Measurements from ENCODE around the gene FAP. TPM values are rescaled to one million over a fixed set of nuclear protein-coding genes. Genes with fewer than 3 reads are reported as not detected.

The FAP gene
- total RNA-seq, 4 donors from 2014 or later = 2.1 to 16.7 (median 8.9) TPM

DNA sequence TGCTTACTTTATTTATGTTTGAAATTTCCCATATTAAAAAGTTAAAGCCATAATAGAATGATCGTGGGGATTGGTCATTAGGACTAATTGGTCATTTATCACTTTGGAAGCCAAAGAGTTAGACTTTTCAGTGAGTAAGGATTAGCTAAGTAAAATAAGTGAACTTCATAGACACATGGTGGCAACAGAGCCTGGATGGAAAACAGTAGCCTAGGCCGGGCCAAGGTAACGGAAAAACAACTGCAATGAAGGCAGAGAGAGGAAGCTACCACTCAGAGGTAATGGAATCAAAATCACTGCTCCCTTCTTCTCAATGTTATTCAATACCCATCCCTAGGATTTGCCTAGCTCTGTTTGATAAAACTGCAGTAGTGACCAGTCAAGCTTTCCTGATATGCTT lies 87.1 kb downstream of the FAP start:
- intact Hi-C loops (cut with DNase I) = no loop called here
- TF ChIP-seq POLR2A (IDR thresholded peaks at IDR 0.05) = no peak
- TF ChIP-seq, protein P1, sequence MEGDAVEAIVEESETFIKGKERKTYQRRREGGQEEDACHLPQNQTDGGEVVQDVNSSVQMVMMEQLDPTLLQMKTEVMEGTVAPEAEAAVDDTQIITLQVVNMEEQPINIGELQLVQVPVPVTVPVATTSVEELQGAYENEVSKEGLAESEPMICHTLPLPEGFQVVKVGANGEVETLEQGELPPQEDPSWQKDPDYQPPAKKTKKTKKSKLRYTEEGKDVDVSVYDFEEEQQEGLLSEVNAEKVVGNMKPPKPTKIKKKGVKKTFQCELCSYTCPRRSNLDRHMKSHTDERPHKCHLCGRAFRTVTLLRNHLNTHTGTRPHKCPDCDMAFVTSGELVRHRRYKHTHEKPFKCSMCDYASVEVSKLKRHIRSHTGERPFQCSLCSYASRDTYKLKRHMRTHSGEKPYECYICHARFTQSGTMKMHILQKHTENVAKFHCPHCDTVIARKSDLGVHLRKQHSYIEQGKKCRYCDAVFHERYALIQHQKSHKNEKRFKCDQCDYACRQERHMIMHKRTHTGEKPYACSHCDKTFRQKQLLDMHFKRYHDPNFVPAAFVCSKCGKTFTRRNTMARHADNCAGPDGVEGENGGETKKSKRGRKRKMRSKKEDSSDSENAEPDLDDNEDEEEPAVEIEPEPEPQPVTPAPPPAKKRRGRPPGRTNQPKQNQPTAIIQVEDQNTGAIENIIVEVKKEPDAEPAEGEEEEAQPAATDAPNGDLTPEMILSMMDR (IDR thresholded peaks at IDR 0.05) = no peak
- Histone ChIP-seq H3K4me1 (no peaks in the 10 kb centered on the region), H3K36me3 (no peaks in the 10 kb centered on the region), H3K27ac (no peak overlapping the region), H3K9me3 (no peaks in the 10 kb centered on the region), H3K4me3 (replicated peaks in 1 of 3) (no peak overlapping the region), H3K27me3 (no peaks in the 10 kb centered on the region)
- DNase-seq = no peak
- WGBS, 2 donors = 76 to 87% methylated on average over 3 of the region's 3 CpGs

DNA sequence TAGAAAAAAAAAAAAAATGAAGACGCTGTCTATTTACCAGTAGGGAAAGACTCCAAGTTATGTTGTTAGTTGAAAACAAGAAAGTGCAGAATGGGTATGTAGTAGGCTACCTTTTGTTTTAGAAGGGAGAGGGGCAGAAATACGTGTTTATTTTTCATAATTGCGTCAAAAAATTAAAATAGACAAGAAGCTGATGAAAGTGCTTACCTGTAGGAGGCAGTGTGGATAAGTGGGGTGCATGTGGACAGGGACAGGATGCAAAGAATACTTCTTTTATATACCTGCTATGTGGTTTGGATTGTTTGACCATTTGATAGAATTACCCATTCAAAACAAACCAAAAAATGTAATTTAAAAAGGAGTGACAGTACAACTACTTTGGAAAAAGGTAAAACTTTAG lies 88.2 kb downstream of the FAP start:
- Histone ChIP-seq H3K9me3 (no peaks in the 10 kb centered on the region), H3K4me3 (replicated peaks in 1 of 3) (no peak overlapping the region), H3K27me3 (no peaks in the 10 kb centered on the region), H3K36me3 (no peaks in the 10 kb centered on the region), H3K27ac (no peak overlapping the region), H3K4me1 (no peaks in the 10 kb centered on the region)
- TF ChIP-seq POLR2A (IDR thresholded peaks at IDR 0.05) = no peak
- TF ChIP-seq, protein P1 (IDR thresholded peaks at IDR 0.05) = no peak
- intact Hi-C loops (cut with DNase I) = no loop called here
- DNase-seq = no peak
- 80% methylated on average over 3 of the region's 3 CpGs for WGBS, 2 donors

GRCh38 chr2:162153608-162154224 lies 89.5 kb downstream of the FAP start:
- WGBS, 2 donors = 3 to 9% methylated on average over 5 of the region's 5 CpGs
- Histone ChIP-seq H3K4me1 (no peaks in the 10 kb centered on the region), H3K27ac (no peak overlapping the region), H3K4me3 (replicated peaks in 1 of 3) (no peak overlapping the region), H3K36me3 (no peaks in the 10 kb centered on the region), H3K27me3 (no peaks in the 10 kb centered on the region), H3K9me3 (no peaks in the 10 kb centered on the region)
- TF ChIP-seq POLR2A (IDR thresholded peaks at IDR 0.05) = no peak
- TF ChIP-seq, protein P1 (IDR thresholded peaks at IDR 0.05) = peak in 1 of 6 experiments; percentile 36
- peak; percentile 42 to 50 for DNase-seq
- intact Hi-C loops (cut with DNase I) = no loop called here

GRCh38 chr2:162152147-162152546 lies 91.1 kb downstream of the FAP start, which contains the start of gene GCG:
Gene GCG, minus strand, starts transcription at chr2:162152247. Its CDS starts 3,069 bp downstream, at chr2:162149178.
- Histone ChIP-seq H3K4me3 (replicated peaks in 1 of 3) (no peak within 1 kb of the TSS), H3K27ac (no peak within 1 kb of the TSS), H3K4me1 (no peaks in the 10 kb centered on the region), H3K27me3 (no peaks in the 10 kb centered on the region), H3K9me3 (no peaks in the 10 kb centered on the region), H3K36me3 (no peaks in the 10 kb centered on the region)
- TF ChIP-seq, protein P1 (IDR thresholded peaks at IDR 0.05) = no peak
- no peak for TF ChIP-seq POLR2A (IDR thresholded peaks at IDR 0.05)
- WGBS, 2 donors = 88 to 90% methylated on average over 3 of the region's 3 CpGs
- DNase-seq = no peak
- intact Hi-C loops (cut with DNase I) = no loop called here

DNA sequence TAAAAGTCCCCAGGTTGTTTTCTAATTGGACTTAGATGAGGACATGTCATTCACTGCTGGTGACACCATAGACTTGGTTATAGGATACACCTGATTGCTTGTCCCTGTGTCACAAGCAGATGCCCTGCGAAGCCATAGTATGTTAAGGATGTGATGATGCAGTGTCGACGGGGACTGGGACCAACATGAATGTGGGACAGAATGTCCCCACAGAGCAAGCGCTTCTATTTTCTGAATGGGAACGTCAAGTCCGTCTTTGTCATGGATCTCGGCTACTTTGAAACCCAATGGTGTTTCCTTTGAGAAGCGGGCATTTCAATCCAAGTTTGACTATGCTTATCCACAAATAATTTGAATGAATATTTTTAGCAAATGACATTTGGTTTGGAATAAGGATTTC lies 93.3 kb downstream of the FAP start:
- Histone ChIP-seq H3K9me3 (no peaks in the 10 kb centered on the region), H3K36me3 (no peaks in the 10 kb centered on the region), H3K4me3 (replicated peaks in 1 of 3) (no peak overlapping the region), H3K27ac (no peak overlapping the region), H3K27me3 (no peaks in the 10 kb centered on the region), H3K4me1 (no peaks in the 10 kb centered on the region)
- no peak for DNase-seq
- WGBS, 2 donors = 83 to 85% methylated on average over 8 of the region's 8 CpGs
- intact Hi-C loops (cut with DNase I) = no loop called here
- TF ChIP-seq, protein P1 (IDR thresholded peaks at IDR 0.05) = no peak
- TF ChIP-seq POLR2A (IDR thresholded peaks at IDR 0.05) = no peak

All from thyroid gland (tissue), 4 donors.